Neuron (in vitro differentiated cells): Measurements from ENCODE around the gene KHDC4.

ENCODE experiments used
- H2AFZ ChIP-seq: one replicate; pipeline ENCODE4 v1.6.1; 2013; ENCODE audit warnings: low read depth, mild to moderate bottlenecking, inconsistent platforms, low read length, moderate library complexity
- H3K27me3 ChIP-seq: one replicate; pipeline ENCODE4 v1.6.1; 2013; ENCODE audit warnings: low read length; ENCODE audit not compliant: insufficient read depth
- H3K36me3 ChIP-seq: one replicate; pipeline ENCODE4 v1.6.1; 2013; ENCODE audit warnings: low read length; ENCODE audit not compliant: insufficient read depth
- H3K4me1 ChIP-seq: one replicate; pipeline ENCODE4 v1.6.1; 2013; ENCODE audit warnings: low read length; ENCODE audit not compliant: insufficient read depth
- H3K4me3 ChIP-seq: 2 replicates; pipeline ENCODE4 v1.5.1; 2013; ENCODE audit warnings: mild to moderate bottlenecking, low read length, moderate library complexity
- H3K9me3 ChIP-seq: one replicate; pipeline ENCODE4 v1.6.1; 2013; ENCODE audit warnings: low read length

The KHDC4 gene

DNA sequence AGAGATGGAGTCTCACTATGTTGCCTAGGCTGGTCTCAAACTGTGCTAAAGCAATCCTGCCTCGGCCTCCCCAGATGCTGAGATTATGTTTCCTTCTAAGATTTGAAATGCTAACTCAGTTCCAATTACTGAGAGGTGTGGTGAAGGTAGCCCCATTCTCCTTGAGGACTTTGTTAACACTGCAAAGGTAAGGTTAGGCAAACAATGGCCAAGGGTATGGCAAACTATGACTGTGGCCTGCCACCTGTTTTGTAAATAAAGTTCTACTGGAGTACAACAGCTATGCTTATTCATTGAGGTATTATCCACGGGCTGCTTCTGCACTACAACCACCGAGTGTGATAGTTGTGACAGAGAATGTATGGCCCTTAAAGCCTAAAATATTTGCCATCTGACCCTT, 13.5 kb downstream of the KHDC4 start:
- no peak overlapping the region for H2AFZ ChIP-seq
- no peak overlapping the region for H3K4me3 ChIP-seq
- peaks cover 86% of the 10 kb centered on the region for H3K36me3 ChIP-seq
- H3K4me1 ChIP-seq, result no peaks in the 10 kb centered on the region
- H3K27me3 ChIP-seq, result no peaks in the 10 kb centered on the region
- H3K9me3 ChIP-seq, result no peaks in the 10 kb centered on the region

DNA sequence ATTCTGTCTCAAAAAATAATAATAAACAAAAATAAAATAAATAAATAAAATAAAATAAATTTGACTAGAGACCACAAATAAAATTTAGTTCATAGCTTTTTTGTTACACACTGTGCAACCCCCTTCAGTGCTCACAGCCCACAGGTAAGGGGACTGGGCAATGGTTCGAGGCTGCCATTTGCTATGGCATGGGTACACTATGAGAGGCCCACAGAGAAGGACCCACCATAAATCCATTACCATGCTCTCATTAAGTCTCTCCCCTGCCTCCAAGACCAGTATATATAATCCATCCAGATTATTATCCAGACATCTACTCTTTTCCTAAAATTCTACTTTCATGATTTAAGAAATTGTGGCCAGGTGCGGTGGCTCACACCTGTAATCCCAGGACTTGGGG, 14.4 kb downstream of the KHDC4 start:
- H3K9me3 ChIP-seq, result no peaks in the 10 kb centered on the region
- H3K4me1 ChIP-seq, result peaks cover 4% of the 10 kb centered on the region
- no peak overlapping the region for H2AFZ ChIP-seq
- H3K36me3 ChIP-seq, result peaks cover 88% of the 10 kb centered on the region
- no peak overlapping the region for H3K4me3 ChIP-seq
- no peaks in the 10 kb centered on the region for H3K27me3 ChIP-seq

DNA sequence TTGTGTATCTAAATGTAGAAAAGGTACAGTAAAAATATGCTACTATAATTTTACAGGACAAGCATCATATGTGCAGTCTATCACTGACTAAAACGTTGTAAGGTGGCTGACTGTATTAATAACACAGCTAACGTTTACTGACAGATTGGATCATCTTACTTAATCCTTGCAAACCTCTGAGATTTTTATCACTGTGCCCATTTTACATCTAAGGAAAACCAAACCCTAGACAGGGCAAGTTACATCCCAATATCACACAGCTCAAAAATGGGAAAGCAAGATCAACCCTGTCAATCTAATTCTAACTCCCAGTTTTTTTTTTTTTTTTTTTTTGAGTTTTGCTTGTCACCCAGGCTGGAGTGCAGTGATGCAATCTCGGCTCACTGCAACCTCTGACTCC, 15.6 kb downstream of the KHDC4 start:
- Histone ChIP-seq H3K9me3 (no peaks in the 10 kb centered on the region), H3K36me3 (peaks cover 91% of the 10 kb centered on the region), H3K4me3 (no peak overlapping the region), H2AFZ (no peak overlapping the region), H3K4me1 (peaks cover 15% of the 10 kb centered on the region), H3K27me3 (no peaks in the 10 kb centered on the region)

DNA sequence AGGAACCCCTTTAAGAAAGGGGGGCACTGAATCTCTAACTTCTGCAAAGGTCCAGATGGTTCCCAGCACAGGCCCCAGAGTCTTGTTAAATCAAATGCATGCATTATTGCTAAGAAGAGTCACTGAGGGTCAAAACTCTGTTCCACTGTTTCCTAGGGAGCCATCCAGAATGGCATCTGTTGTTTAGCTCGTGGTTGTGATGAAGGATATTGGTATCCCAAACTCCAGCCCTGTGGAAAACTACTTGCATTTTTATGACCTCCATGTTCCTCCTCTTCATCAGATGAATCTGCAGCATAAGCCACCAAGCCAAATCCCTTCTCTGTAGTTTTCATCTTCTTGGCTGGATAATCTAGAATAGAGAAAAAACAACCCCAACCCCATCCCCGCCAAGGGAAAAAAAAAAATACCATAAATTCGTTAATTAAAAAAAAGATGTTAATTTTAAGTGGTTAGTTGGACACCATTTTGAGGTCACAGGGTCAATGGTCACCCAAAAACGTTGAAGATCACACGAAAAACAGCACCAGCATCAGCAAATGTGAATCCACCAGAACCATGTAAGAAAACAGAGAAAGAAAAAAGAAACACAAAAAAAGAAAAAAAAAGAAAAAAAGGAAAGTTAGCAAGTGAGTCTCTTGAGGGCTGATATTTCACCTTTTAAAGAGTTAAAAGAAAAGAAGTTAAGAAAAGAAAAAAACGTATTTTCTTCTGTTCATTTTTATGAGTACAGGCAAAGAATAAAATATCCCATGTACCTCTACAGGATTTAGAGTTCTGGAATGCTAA, 20.1 kb downstream of the KHDC4 start:
- H2AFZ ChIP-seq, result no peak overlapping the region
- H3K4me1 ChIP-seq, result peaks cover 41% of the 10 kb centered on the region
- no peaks in the 10 kb centered on the region for H3K9me3 ChIP-seq
- H3K4me3 ChIP-seq, result no peak overlapping the region
- no peaks in the 10 kb centered on the region for H3K27me3 ChIP-seq
- H3K36me3 ChIP-seq, result peaks cover 76% of the 10 kb centered on the region

DNA sequence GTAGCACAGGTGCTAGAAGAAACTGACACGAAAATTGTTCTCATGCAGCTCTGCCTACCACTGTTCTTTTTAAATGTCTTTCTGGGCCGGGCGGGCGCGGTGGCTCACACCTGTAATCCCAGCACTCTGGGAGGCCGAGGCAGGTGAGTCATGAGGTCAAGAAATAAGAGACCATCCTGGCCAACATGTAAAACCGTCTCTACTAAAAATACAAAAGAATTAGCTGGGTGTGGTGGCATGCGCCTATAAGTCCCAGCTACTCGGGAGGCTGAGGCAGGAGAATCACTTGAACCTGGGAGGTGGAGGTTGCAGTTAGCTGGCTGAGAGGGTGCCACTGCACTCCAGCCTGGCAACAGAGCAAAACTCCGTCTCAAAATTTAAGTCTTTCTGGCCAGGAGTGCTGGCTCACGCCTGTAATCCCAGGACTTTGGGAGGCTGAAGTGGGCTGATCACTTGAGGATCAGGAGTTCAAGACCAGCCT, 22.1 kb downstream of the KHDC4 start:
- Histone ChIP-seq H3K4me1 (peaks cover 41% of the 10 kb centered on the region), H3K36me3 (peaks cover 70% of the 10 kb centered on the region), H2AFZ (no peak overlapping the region), H3K9me3 (no peaks in the 10 kb centered on the region), H3K27me3 (no peaks in the 10 kb centered on the region), H3K4me3 (no peak overlapping the region)

DNA sequence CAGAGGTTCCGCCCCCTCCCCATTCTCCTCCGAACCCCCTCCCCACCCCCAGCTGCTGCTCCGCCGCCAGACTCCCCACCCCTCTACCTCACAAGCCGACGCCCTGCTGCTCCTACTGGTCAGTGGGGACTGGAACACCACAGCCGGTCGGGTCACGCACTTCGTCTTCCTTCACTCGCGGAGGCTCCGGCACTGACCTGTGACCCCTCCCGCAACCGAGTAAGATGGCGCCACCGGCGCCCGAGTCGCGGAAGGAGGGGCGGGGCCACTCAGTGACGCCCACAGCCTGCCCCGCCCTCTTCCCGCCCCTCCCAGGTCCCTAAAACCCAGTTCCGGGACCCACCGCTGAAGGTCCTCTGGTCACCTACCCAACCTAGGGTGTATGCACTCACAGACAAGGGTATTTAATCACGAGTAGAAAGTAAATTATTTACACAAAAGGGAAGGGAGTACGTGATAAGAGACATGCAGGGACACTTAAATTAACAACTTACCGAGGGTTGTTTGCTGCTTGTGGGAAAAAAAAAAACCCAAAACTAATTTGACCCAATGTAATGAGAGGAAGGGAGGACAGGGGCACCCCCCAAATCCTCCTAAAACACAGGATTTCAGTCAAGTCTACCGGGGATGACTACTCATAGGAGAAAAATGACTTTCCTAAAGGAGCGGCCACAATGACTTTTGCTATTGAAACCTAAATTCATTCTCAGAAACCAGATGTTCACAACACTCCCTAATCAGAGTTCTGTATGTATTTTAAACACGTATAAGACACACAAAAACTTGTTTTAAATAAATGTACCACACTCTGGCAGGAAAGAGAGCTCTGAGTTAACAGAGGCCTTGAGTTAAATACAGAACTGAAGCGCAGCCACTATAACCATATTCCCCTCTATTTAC, 22.8 kb downstream of the KHDC4 start, which contains the start of gene RIT1:
RIT1 (minus strand) TSS at position 194 of the 900 bp plus-strand sequence. CDS start 588 bp downstream, outside the sequence.
- Histone ChIP-seq H3K4me1 (peaks cover 41% of the 10 kb centered on the region), H3K36me3 (peaks cover 68% of the 10 kb centered on the region), H3K4me3 (peak within 1 kb of the TSS; percentile 68), H3K9me3 (no peaks in the 10 kb centered on the region), H2AFZ (no peak within 1 kb of the TSS), H3K27me3 (no peaks in the 10 kb centered on the region)

DNA sequence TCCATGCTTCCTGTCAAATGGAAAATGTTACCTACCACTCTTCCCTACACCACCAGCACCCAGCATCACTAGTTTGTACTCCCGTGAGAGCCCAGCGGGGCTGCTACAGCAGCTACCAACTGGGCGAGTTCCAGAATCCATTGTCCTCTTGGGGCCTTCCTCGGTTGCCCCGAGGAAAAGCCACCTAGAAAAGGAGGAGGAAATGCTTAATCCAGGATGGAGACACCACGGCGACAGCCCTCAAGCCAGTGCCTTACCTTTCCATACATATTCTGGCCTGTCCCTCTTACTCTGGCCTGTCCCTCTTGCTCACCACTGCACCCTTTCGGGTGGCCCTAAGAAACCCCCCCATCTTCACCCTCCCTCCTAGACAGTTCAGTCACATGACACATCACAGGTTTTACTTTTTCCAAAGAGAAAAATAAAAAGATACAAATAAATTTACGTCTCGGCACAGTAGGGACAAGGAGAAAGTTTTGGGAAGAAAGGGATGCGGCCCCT, 23.5 kb downstream of the KHDC4 start:
- H3K36me3 ChIP-seq, result peaks cover 63% of the 10 kb centered on the region

DNA sequence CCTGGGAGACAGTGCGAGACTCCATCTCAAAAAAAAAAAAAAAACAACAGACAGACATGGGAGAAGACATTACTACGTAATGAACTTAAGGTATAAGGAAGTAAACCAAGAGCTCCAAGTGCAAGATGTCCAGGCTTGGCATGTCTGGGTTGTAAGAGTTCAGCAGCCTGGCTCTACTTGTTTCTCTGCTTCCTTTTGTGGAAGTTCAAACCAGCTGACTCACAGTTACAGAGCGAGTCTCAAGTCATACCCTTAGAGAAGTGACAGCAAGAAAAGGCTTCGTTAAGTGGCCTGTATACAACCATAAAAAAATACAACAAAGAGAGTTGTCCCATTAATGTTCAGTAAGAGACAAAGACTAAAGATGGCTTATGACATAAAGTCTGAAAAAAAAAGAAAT, 24.3 kb downstream of the KHDC4 start:
- Histone ChIP-seq H3K27me3 (no peaks in the 10 kb centered on the region), H3K4me1 (peaks cover 37% of the 10 kb centered on the region), H3K36me3 (peaks cover 62% of the 10 kb centered on the region), H3K9me3 (no peaks in the 10 kb centered on the region), H2AFZ (no peak overlapping the region), H3K4me3 (peak overlapping the region; percentile 68)

More for the DNA sequence above, 23.5 kb downstream of the KHDC4 start:
- H3K27me3 ChIP-seq, result no peaks in the 10 kb centered on the region
- no peaks in the 10 kb centered on the region for H3K9me3 ChIP-seq
- H2AFZ ChIP-seq, result no peak overlapping the region
- H3K4me3 ChIP-seq, result peak overlapping the region; percentile 68
- peaks cover 41% of the 10 kb centered on the region for H3K4me1 ChIP-seq

DNA sequence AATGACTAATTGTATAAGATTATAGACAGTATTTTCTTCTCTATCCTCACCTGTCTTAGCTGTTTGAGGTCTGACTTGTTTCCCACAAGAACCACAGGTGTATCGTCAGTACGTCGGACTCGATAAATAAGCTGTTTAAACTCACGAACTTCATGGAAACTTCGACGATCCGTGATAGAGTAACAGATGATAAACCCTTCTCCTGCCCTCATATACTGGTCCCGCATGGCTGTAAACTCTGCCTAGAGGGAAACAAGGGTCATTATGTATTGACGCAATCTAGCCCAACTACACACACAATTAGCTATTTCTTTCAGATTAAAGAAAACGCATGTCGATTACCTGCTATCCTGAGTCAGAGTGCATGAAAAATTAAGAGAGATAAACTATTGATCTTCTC, 30.0 kb downstream of the KHDC4 start:
- no peaks in the 10 kb centered on the region for H3K4me1 ChIP-seq
- no peaks in the 10 kb centered on the region for H3K9me3 ChIP-seq
- no peaks in the 10 kb centered on the region for H3K27me3 ChIP-seq
- H2AFZ ChIP-seq, result no peak overlapping the region
- no peak overlapping the region for H3K4me3 ChIP-seq
- peaks cover 67% of the 10 kb centered on the region for H3K36me3 ChIP-seq

DNA sequence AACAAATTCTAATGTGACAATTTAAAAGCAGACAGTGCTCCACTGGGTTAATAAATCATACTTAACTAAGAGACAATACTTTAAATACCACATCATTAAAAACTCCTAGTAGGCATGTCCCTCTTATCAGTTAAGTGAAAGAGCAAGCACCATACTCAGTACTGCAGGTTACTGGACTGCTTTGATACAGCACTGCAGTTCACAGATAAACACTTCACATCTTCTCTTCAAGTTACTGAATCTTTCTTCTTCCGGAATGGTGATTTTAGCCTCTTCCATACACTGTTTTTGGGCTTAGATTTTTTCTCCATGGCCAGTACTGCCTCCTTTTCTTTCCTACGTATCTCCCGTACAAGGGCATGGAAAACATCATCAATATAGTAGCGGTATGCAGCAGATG, 34.1 kb downstream of the KHDC4 start:
- peaks cover 64% of the 10 kb centered on the region for H3K36me3 ChIP-seq
- no peaks in the 10 kb centered on the region for H3K4me1 ChIP-seq
- H3K9me3 ChIP-seq, result no peaks in the 10 kb centered on the region
- no peaks in the 10 kb centered on the region for H3K27me3 ChIP-seq
- H3K4me3 ChIP-seq, result no peak overlapping the region
- H2AFZ ChIP-seq, result no peak overlapping the region

DNA sequence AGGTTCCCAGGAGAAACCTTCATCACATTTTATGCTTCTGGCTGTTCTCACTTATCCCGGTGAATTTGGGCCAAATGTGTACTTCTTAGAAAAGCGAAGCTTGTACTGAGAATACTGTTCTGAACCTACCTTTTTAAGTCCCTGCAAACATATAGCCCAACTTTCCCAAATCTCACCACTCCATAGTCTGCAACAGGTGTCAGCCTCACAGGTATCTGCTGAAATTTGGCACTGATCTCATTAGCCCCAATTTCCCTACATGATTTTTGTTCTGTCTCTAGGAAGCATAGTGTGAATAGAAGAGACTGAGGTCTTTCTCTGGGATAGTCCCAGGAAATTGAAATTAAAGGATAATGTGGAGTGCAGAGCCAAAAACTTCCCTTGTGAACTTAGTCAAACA, 34.5 kb downstream of the KHDC4 start:
- H3K27me3 ChIP-seq, result no peaks in the 10 kb centered on the region
- H3K9me3 ChIP-seq, result no peaks in the 10 kb centered on the region
- H2AFZ ChIP-seq, result no peak overlapping the region
- H3K36me3 ChIP-seq, result peaks cover 59% of the 10 kb centered on the region
- H3K4me1 ChIP-seq, result no peaks in the 10 kb centered on the region
- H3K4me3 ChIP-seq, result no peak overlapping the region

DNA sequence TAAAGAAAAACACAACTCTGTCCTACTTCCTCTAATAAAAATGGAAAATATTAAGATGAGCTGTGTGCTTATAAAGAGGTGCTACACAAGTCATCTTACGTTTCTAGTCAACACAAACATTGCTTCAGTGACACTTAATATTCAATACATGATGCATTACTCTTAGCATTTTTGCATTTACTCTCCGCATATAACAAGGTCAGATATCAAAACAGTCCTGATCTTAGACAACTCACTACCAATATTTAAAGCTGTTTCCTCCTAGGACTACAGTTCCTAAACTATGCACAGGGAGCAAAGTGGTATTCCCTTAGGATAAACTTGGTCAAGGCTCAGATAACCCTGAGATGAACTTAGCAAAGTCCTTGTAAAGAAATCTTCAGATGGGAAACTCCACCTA, 35.3 kb downstream of the KHDC4 start:
- no peak overlapping the region for H2AFZ ChIP-seq
- H3K4me1 ChIP-seq, result no peaks in the 10 kb centered on the region
- H3K9me3 ChIP-seq, result no peaks in the 10 kb centered on the region
- peaks cover 51% of the 10 kb centered on the region for H3K36me3 ChIP-seq
- H3K27me3 ChIP-seq, result no peaks in the 10 kb centered on the region
- no peak overlapping the region for H3K4me3 ChIP-seq

DNA sequence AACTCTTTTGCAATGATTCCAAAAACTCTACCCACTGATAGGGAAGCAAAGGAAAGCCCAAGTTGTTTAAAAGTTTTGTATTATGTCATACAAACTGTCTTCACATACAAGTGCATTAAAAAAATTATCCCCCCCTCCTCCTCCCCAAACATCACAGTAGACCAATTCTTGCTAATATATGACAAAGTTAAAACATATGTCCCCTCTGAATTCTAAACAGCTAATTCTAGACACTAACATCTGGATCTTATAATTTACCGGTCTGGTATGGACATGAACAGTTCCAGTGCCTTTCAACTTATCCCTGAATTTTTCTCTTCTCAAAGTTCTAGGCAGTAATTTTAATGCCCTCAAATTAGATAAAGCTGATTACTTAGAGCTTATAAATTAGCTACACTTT, 36.5 kb downstream of the KHDC4 start:
- peaks cover 45% of the 10 kb centered on the region for H3K36me3 ChIP-seq
- peaks cover 5% of the 10 kb centered on the region for H3K4me1 ChIP-seq

More for the DNA sequence above, 36.5 kb downstream of the KHDC4 start:
- no peak overlapping the region for H3K4me3 ChIP-seq
- no peaks in the 10 kb centered on the region for H3K9me3 ChIP-seq
- H2AFZ ChIP-seq, result no peak overlapping the region
- H3K27me3 ChIP-seq, result no peaks in the 10 kb centered on the region
